Trophoblast cell (in vitro differentiated cells and primary cell): Measurements from ENCODE around the gene INTS1.
A peak's percentile ranks its signal among the peaks of the same experiment; 100 is the strongest.

Experiments used
- DNase-seq, 2 donors: peaks; one replicate each; pipeline ENCODE4 v3.0.0-alpha.2; 2016
- H2AFZ ChIP-seq: 2 replicates; pipeline ENCODE4 v1.6.1; 2013; ENCODE audit warnings: low read length, moderate library complexity, mild to moderate bottlenecking; ENCODE audit not compliant: insufficient read depth, poor library complexity
- H2AK5ac ChIP-seq: 2 replicates; pipeline ENCODE4 v1.6.1; 2013; ENCODE audit warnings: mild to moderate bottlenecking, low read length
- H2BK120ac ChIP-seq: 2 replicates; pipeline ENCODE4 v1.6.1; 2013; ENCODE audit warnings: low read length, mild to moderate bottlenecking, moderate library complexity; ENCODE audit not compliant: insufficient read depth, poor library complexity
- H2BK12ac ChIP-seq: 2 replicates; pipeline ENCODE4 v1.6.1; 2013; ENCODE audit warnings: mild to moderate bottlenecking, low read length, moderate library complexity
- H2BK5ac ChIP-seq: 2 replicates; pipeline ENCODE4 v1.6.1; 2013; ENCODE audit warnings: low read length, low read depth, moderate library complexity, mild to moderate bottlenecking; ENCODE audit not compliant: poor library complexity
- H3K14ac ChIP-seq: 2 replicates; pipeline ENCODE4 v1.6.1; 2013; ENCODE audit warnings: mild to moderate bottlenecking, low read length
- H3K18ac ChIP-seq: 2 replicates; pipeline ENCODE4 v1.6.1; 2013; ENCODE audit warnings: mild to moderate bottlenecking, low read length
- H3K23ac ChIP-seq: 2 replicates; pipeline ENCODE4 v1.6.1; 2013; ENCODE audit warnings: low read length
- H3K27ac ChIP-seq: 2 replicates; pipeline ENCODE4 v1.5.1; 2013; ENCODE audit warnings: low read depth, mild to moderate bottlenecking, inconsistent platforms, low read length, moderate library complexity
- H3K27me3 ChIP-seq: 2 replicates; pipeline ENCODE4 v1.6.1; 2013; ENCODE audit warnings: inconsistent platforms, mild to moderate bottlenecking, low read length, moderate library complexity; ENCODE audit not compliant: insufficient read depth
- H3K36me3 ChIP-seq, 2 experiments: 1 replicate in 1 of 2; 2 replicates in 1 of 2; pipeline ENCODE4 v1.6.1; 2013; ENCODE audit warnings: low read length in 2 of 2, mild to moderate bottlenecking in 2 of 2, moderate library complexity in 1 of 2; ENCODE audit not compliant: insufficient read depth in 2 of 2, control insufficient read depth in 1 of 2
- H3K4ac ChIP-seq: 2 replicates; pipeline ENCODE4 v1.6.1; 2013; ENCODE audit warnings: low read depth, mild to moderate bottlenecking, low read length, moderate library complexity
- H3K4me1 ChIP-seq, 2 experiments: 1 replicate in 1 of 2; 2 replicates in 1 of 2; pipeline ENCODE4 v1.6.1; 2013; ENCODE audit warnings: low read length in 2 of 2, mild to moderate bottlenecking in 2 of 2, moderate library complexity in 1 of 2; ENCODE audit not compliant: insufficient read depth in 2 of 2, control insufficient read depth in 1 of 2
- H3K4me2 ChIP-seq: 2 replicates; pipeline ENCODE4 v1.6.1; 2013; ENCODE audit warnings: inconsistent platforms, mild to moderate bottlenecking, low read length, moderate library complexity
- H3K4me3 ChIP-seq: 2 replicates; pipeline ENCODE4 v1.5.1; 2013; ENCODE audit warnings: mild to moderate bottlenecking, low read depth, low read length, inconsistent platforms
- H3K79me1 ChIP-seq: one replicate; pipeline ENCODE4 v1.6.1; 2013; ENCODE audit warnings: low read length
- H3K79me2 ChIP-seq: 2 replicates; pipeline ENCODE4 v1.6.1; 2013; ENCODE audit warnings: low read length, mild to moderate bottlenecking; ENCODE audit not compliant: control insufficient read depth, insufficient read depth, poor library complexity
- H3K9ac ChIP-seq: 2 replicates; pipeline ENCODE4 v1.6.1; 2013; ENCODE audit warnings: mild to moderate bottlenecking, low read length
- H3K9me3 ChIP-seq: 2 replicates; pipeline ENCODE4 v1.6.1; 2013; ENCODE audit warnings: low read depth, mild to moderate bottlenecking, control low read depth, inconsistent platforms, low read length; ENCODE audit not compliant: insufficient read depth
- H4K12ac ChIP-seq: 2 replicates; pipeline ENCODE4 v1.6.1; 2013; ENCODE audit warnings: low read depth, mild to moderate bottlenecking, low read length, moderate library complexity
- H4K8ac ChIP-seq: 2 replicates; pipeline ENCODE4 v1.6.1; 2013; ENCODE audit warnings: low read depth, mild to moderate bottlenecking, low read length, moderate library complexity
- H4K91ac ChIP-seq: one replicate; pipeline ENCODE4 v1.6.1; 2013; ENCODE audit warnings: low read depth, mild to moderate bottlenecking, low read length, moderate library complexity
- WGBS: extraction: QIAGEN DNeasy Blood & Tissue Kit; methylation state at CpG from one replicate; pipeline ENCODE4 v1.1.7; 2013; ENCODE audit warnings: missing lambda C conversion rate; ENCODE audit not compliant: insufficient read length, insufficient coverage; ENCODE audit errors: extremely low coverage; 5-methylcytosine and 5-hydroxymethylcytosine counted together

INTS1 gene

DNA sequence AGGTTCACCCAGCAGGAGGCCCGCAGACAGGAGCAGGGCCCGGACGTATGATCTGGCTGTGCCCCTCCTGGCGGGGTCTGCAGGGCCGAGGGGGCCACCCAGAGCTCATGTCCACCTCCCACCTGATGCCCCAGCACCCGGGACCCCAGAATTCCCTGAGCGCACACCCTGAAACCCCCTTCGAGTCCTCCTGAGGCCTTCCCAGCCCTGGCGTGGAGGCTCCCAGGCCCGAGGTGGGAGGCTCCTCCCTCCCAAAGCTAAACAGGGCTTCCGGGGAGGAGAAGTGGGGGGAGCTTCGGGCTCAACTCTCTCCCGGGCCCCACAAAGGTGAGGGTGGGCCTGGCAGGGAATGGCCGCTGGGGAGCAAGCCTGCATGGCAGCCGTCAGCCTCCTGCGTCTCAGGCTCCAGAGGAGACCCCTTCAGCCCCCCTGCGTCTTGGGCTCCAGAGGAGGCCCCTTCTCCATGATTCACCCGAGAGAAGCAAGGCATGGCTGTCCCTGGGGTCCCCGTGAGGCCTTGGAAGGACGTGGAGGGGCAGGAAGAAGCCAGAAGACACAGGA, 75.2 kb downstream of the INTS1 start:
- H2AK5ac ChIP-seq, result no peak overlapping the region
- no peak overlapping the region for H2BK12ac ChIP-seq
- H3K9me3 ChIP-seq, result peaks cover 2% of the 10 kb centered on the region
- no peak overlapping the region for H3K4me3 ChIP-seq
- no peak overlapping the region for H4K91ac ChIP-seq
- H3K23ac ChIP-seq, result no peak overlapping the region
- no peak overlapping the region for H3K14ac ChIP-seq
- no peak overlapping the region for H2BK5ac ChIP-seq
- no peak overlapping the region for H2BK120ac ChIP-seq
- H3K4ac ChIP-seq, result no peak overlapping the region
- no peak overlapping the region for H3K27ac ChIP-seq
- H3K79me2 ChIP-seq, result no peaks in the 10 kb centered on the region
- no peak overlapping the region for H3K18ac ChIP-seq
- H3K4me1 ChIP-seq, result no peaks in the 10 kb centered on the region
- no peak overlapping the region for H4K12ac ChIP-seq
- H3K36me3 ChIP-seq, result no peaks in the 10 kb centered on the region
- H3K4me2 ChIP-seq, result no peak overlapping the region
- no peak overlapping the region for H3K9ac ChIP-seq
- no peaks in the 10 kb centered on the region for H3K27me3 ChIP-seq
- no peaks in the 10 kb centered on the region for H3K79me1 ChIP-seq
- no CpG with 5 or more reads among the region's 20 CpGs for WGBS
- no peak overlapping the region for H4K8ac ChIP-seq
- DNase-seq, result no peak
- H2AFZ ChIP-seq, result no peak overlapping the region

DNA sequence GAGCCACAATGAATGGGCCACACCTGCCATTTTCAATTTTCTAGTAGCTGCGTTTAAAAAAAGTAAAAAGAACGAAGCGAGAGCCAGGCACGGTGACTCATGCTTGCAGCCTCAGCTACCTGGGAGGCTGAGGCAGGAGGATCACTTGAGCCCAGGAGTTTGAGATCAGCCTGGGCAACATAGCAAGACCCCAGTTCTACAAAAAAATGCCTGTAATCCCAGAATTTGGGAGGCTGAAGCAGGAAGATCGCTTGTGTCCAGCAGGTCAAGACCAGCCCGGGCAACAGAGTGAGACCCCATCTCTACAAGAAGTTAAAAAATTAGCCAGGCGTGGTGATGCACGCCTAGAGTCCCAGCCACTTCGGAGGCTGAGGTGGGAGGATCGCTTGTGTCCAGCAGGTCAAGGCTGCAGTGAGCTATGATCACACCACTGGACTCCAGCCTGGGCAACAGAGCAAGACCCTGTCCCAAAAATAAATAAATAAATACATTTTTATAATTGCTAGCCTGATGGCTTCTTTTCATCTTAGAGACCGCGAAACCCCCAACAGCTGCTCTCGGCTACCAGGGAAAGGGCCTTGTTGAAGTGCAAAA, 77.0 kb downstream of the INTS1 start:
- no peak overlapping the region for H3K27ac ChIP-seq
- H3K79me1 ChIP-seq, result no peaks in the 10 kb centered on the region
- no CpG with 5 or more reads among the region's 13 CpGs for WGBS
- no peak overlapping the region for H3K9ac ChIP-seq
- H3K36me3 ChIP-seq, result no peaks in the 10 kb centered on the region
- no peak overlapping the region for H4K91ac ChIP-seq
- no peak overlapping the region for H2AFZ ChIP-seq
- no peaks in the 10 kb centered on the region for H3K4me1 ChIP-seq
- peak in 1 of 2 donors; percentile 38 for DNase-seq
- H3K18ac ChIP-seq, result no peak overlapping the region
- no peak overlapping the region for H3K14ac ChIP-seq
- no peak overlapping the region for H3K4ac ChIP-seq
- no peak overlapping the region for H2AK5ac ChIP-seq
- no peak overlapping the region for H2BK5ac ChIP-seq
- no peak overlapping the region for H4K8ac ChIP-seq
- no peak overlapping the region for H2BK12ac ChIP-seq
- H4K12ac ChIP-seq, result no peak overlapping the region
- H3K79me2 ChIP-seq, result no peaks in the 10 kb centered on the region
- no peak overlapping the region for H3K4me2 ChIP-seq
- no peak overlapping the region for H3K4me3 ChIP-seq
- no peaks in the 10 kb centered on the region for H3K27me3 ChIP-seq
- peaks cover 2% of the 10 kb centered on the region for H3K9me3 ChIP-seq
- no peak overlapping the region for H3K23ac ChIP-seq
- no peak overlapping the region for H2BK120ac ChIP-seq

DNA sequence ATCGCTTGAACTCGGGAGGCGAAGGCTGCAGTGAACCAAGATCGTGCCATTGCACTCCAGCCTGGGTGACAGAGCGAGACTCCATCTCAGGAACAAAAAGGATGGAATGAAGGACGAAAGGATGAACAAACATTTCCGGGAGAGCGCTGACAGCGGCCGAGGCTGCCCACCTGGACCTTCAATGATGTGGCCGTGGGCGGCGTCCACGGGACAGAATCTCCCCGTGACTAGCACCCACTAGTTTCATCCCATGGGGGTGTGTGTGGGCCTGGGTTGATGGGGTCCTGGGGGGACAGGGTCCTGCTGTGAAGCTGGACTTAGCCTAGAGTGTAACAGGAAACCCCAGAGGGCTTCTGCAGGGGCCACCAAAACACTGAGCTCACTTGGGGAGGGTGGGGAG, 77.7 kb downstream of the INTS1 start:
- Histone ChIP-seq H3K27ac (no peak overlapping the region), H2BK120ac (no peak overlapping the region), H4K12ac (no peak overlapping the region), H2BK12ac (no peak overlapping the region), H3K9me3 (no peaks in the 10 kb centered on the region), H3K4me1 (no peaks in the 10 kb centered on the region), H2AK5ac (no peak overlapping the region), H3K14ac (no peak overlapping the region), H4K91ac (no peak overlapping the region), H3K36me3 (no peaks in the 10 kb centered on the region), H3K4me3 (no peak overlapping the region), H3K18ac (no peak overlapping the region), H3K27me3 (no peaks in the 10 kb centered on the region), H3K9ac (no peak overlapping the region), H2AFZ (no peak overlapping the region), H3K79me2 (no peaks in the 10 kb centered on the region), H3K4ac (no peak overlapping the region), H3K79me1 (no peaks in the 10 kb centered on the region), H2BK5ac (no peak overlapping the region), H3K23ac (no peak overlapping the region), H4K8ac (no peak overlapping the region), H3K4me2 (no peak overlapping the region)
- no CpG with 5 or more reads among the region's 15 CpGs for WGBS
- no peak for DNase-seq

DNA sequence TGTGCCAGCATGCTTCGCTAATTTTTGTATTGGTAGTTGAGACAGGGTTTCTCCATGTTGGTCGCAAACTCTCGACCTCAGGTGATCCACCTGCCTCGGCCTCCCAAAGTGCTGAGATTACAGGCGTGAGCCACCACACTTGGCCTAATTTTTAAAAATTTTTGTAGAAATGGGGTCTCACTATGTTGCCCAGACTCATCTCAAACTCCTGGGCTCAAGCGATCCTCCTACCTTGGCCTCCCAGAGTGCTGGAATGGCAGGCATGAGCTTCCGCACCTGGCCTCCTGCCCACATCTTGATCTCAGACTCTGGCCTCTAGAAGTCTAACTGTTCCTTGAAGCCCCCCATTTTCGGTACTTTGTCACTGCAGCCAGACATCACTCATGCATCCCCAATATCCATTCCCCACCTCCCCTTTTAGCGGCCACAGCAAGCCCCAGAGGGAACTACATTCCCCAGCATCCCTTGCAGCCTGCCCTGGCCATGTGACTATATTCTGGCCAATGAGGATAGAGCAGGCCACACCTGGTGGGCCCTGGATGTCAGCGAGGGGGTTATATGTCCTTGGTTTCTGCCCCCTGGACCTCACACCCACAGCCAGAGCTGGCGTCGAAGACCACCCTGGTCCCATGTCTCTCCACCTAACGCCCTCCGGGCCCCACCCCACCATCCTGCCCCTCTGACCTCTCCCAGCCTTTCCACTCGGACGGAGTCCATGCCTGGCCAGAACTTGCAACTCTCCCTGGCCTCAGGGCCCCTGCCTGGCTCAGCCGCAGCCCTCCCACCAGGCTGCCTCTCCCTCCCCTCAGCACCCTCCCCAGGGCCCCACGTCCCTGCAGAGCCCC, 78.7 kb downstream of the INTS1 start:
- H3K23ac ChIP-seq, result no peak overlapping the region
- H3K4me1 ChIP-seq, result no peaks in the 10 kb centered on the region
- no peak overlapping the region for H2AK5ac ChIP-seq
- H2AFZ ChIP-seq, result no peak overlapping the region
- H4K8ac ChIP-seq, result peak overlapping the region; percentile 26
- no peak for DNase-seq
- H3K4ac ChIP-seq, result no peak overlapping the region
- no peak overlapping the region for H4K12ac ChIP-seq
- H3K14ac ChIP-seq, result no peak overlapping the region
- H3K27ac ChIP-seq, result no peak overlapping the region
- H3K9ac ChIP-seq, result no peak overlapping the region
- H2BK12ac ChIP-seq, result no peak overlapping the region
- H3K27me3 ChIP-seq, result no peaks in the 10 kb centered on the region
- H3K4me2 ChIP-seq, result no peak overlapping the region
- no peak overlapping the region for H3K4me3 ChIP-seq
- H2BK5ac ChIP-seq, result no peak overlapping the region
- no CpG with 5 or more reads among the region's 18 CpGs for WGBS
- H4K91ac ChIP-seq, result no peak overlapping the region
- H3K79me1 ChIP-seq, result no peaks in the 10 kb centered on the region
- no peak overlapping the region for H3K18ac ChIP-seq
- H2BK120ac ChIP-seq, result no peak overlapping the region
- H3K36me3 ChIP-seq, result no peaks in the 10 kb centered on the region
- H3K79me2 ChIP-seq, result no peaks in the 10 kb centered on the region
- no peaks in the 10 kb centered on the region for H3K9me3 ChIP-seq
